Gastroesophageal sphincter (tissue), 3 donors: ENCODE results near the gene VTN.

Experiments used
- EP300 ChIP-seq: sonication (generic); formaldehyde crosslinking; IDR thresholded peaks from one replicate; pipeline ENCODE4 v1.6.1; 2017; ENCODE audit warnings: antibody characterized with exemption, mild to moderate bottlenecking
- POLR2A ChIP-seq, 2 donors: fragments of 450-650 bp; IDR thresholded peaks; one replicate each; pipeline ENCODE4 v1.6.1; 2017; ENCODE audit warnings: antibody characterized with exemption in 2 of 2, mild to moderate bottlenecking in 2 of 2, moderate library complexity in 1 of 2
- POLR2AphosphoS5 ChIP-seq: sonication (generic); formaldehyde crosslinking; IDR thresholded peaks from one replicate; pipeline ENCODE4 v1.6.1; 2017; ENCODE audit warnings: antibody characterized with exemption
- TF ChIP-seq, protein P1 (sequence below), 4 experiments: fragments of 200-600 bp in 2 of 4; fragments of 450-650 bp in 2 of 4; sonication (generic) in 1 of 4; IDR thresholded peaks; one replicate each; pipeline ENCODE4 v1.5.1; 2017 to 2019; ENCODE audit warnings: antibody characterized with exemption in 4 of 4, mild to moderate bottlenecking in 2 of 4, moderate library complexity in 2 of 4

- TF ChIP-seq, protein P1, sequence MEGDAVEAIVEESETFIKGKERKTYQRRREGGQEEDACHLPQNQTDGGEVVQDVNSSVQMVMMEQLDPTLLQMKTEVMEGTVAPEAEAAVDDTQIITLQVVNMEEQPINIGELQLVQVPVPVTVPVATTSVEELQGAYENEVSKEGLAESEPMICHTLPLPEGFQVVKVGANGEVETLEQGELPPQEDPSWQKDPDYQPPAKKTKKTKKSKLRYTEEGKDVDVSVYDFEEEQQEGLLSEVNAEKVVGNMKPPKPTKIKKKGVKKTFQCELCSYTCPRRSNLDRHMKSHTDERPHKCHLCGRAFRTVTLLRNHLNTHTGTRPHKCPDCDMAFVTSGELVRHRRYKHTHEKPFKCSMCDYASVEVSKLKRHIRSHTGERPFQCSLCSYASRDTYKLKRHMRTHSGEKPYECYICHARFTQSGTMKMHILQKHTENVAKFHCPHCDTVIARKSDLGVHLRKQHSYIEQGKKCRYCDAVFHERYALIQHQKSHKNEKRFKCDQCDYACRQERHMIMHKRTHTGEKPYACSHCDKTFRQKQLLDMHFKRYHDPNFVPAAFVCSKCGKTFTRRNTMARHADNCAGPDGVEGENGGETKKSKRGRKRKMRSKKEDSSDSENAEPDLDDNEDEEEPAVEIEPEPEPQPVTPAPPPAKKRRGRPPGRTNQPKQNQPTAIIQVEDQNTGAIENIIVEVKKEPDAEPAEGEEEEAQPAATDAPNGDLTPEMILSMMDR (IDR thresholded peaks at IDR 0.05), result no peak
- no peak for TF ChIP-seq POLR2A (IDR thresholded peaks at IDR 0.05)
- no peak for TF ChIP-seq POLR2AphosphoS5
- TF ChIP-seq EP300, result no peak
Observed at GRCh38 chr17:28392491-28392890, 22.4 kb upstream of the VTN start.
